H9 (cell line): ENCODE measurements around the gene TMF1. TPM values are rescaled to one million over a fixed set of nuclear protein-coding genes. Genes with fewer than 3 reads are reported as not detected.

Experiments
- DNase-seq: peaks from one replicate; pipeline ENCODE4 v3.0.0-alpha.2; 2017
- H2AFZ ChIP-seq: one replicate; pipeline ENCODE4 v1.6.1; 2013; ENCODE audit warnings: mild to moderate bottlenecking, low read length, control low read depth, moderate library complexity
- H2AK5ac ChIP-seq: 2 replicates; pipeline ENCODE4 v1.6.1; 2013; ENCODE audit warnings: low read length, control low read depth, mixed read lengths; ENCODE audit not compliant: insufficient read length
- H2BK120ac ChIP-seq: one replicate; pipeline ENCODE4 v1.6.1; 2013; ENCODE audit warnings: low read depth, mild to moderate bottlenecking, low read length, control low read depth, inconsistent platforms; ENCODE audit not compliant: poor library complexity, severe bottlenecking
- H2BK12ac ChIP-seq: 2 replicates; pipeline ENCODE4 v1.6.1; 2013; ENCODE audit warnings: low read length, control low read depth, mixed read lengths, low read depth; ENCODE audit not compliant: insufficient read length
- H2BK15ac ChIP-seq: 2 replicates; pipeline ENCODE4 v1.6.1; 2013; ENCODE audit warnings: low read depth, low read length, control low read depth
- H2BK20ac ChIP-seq: one replicate; pipeline ENCODE4 v1.6.1; 2013; ENCODE audit warnings: low read depth, mild to moderate bottlenecking, low read length, control low read depth, inconsistent platforms; ENCODE audit not compliant: poor library complexity, severe bottlenecking
- H2BK5ac ChIP-seq: 2 replicates; pipeline ENCODE4 v1.6.1; 2013; ENCODE audit warnings: low read length, control low read depth, mixed read lengths; ENCODE audit not compliant: insufficient read length
- H3K14ac ChIP-seq: 2 replicates; pipeline ENCODE4 v1.6.1; 2013; ENCODE audit warnings: low read length, control low read depth; ENCODE audit not compliant: insufficient read depth
- H3K18ac ChIP-seq: 2 replicates; pipeline ENCODE4 v1.6.1; 2013; ENCODE audit warnings: low read depth, mild to moderate bottlenecking, mixed read lengths, low read length, control low read depth; ENCODE audit not compliant: insufficient read length
- H3K23ac ChIP-seq: 2 replicates; pipeline ENCODE4 v1.6.1; 2013; ENCODE audit warnings: low read length, control low read depth, mixed read lengths, low read depth; ENCODE audit not compliant: insufficient read length
- H3K23me2 ChIP-seq: 2 replicates; pipeline ENCODE4 v1.6.1; 2013; ENCODE audit warnings: low read depth, mild to moderate bottlenecking, mixed read lengths, low read length, control low read depth; ENCODE audit not compliant: insufficient read length, poor library complexity, severe bottlenecking
- H3K27ac ChIP-seq: 2 replicates; pipeline ENCODE4 v1.5.1; 2013; ENCODE audit warnings: low read length, control low read depth, mixed read lengths, low read depth; ENCODE audit not compliant: insufficient read length
- H3K27me3 ChIP-seq: 2 replicates; pipeline ENCODE4 v1.6.1; 2013; ENCODE audit warnings: low read length, control low read depth, inconsistent platforms; ENCODE audit not compliant: insufficient read depth
- H3K4ac ChIP-seq: 2 replicates; pipeline ENCODE4 v1.6.1; 2013; ENCODE audit warnings: low read depth, mild to moderate bottlenecking, control low read depth, inconsistent platforms, low read length, moderate library complexity
- H3K4me1 ChIP-seq: 2 replicates; pipeline ENCODE4 v1.6.1; 2013; ENCODE audit warnings: low read length, control low read depth, inconsistent platforms; ENCODE audit not compliant: insufficient read depth
- H3K4me2 ChIP-seq: 2 replicates; pipeline ENCODE4 v1.6.1; 2013; ENCODE audit warnings: low read length, control low read depth, mixed read lengths; ENCODE audit not compliant: insufficient read length, insufficient read depth
- H3K56ac ChIP-seq: 2 replicates; pipeline ENCODE4 v1.6.1; 2013; ENCODE audit warnings: low read depth, mild to moderate bottlenecking, mixed read lengths, low read length, control low read depth; ENCODE audit not compliant: insufficient read length
- H3K79me1 ChIP-seq: 2 replicates; pipeline ENCODE4 v1.6.1; 2013; ENCODE audit warnings: low read depth, mild to moderate bottlenecking, moderate library complexity, low read length, control low read depth, inconsistent platforms; ENCODE audit not compliant: insufficient read depth, poor library complexity, severe bottlenecking
- H3K79me2 ChIP-seq: 2 replicates; pipeline ENCODE4 v1.6.1; 2013; ENCODE audit warnings: low read length, control low read depth, inconsistent platforms; ENCODE audit not compliant: insufficient read depth
- H3K9ac ChIP-seq: 2 replicates; pipeline ENCODE4 v1.6.1; 2013; ENCODE audit warnings: low read length, control low read depth, mixed read lengths; ENCODE audit not compliant: insufficient read length; ENCODE audit errors: extremely low read depth
- H3K9me3 ChIP-seq: one replicate; pipeline ENCODE4 v1.6.1; 2013; ENCODE audit warnings: low read depth, low read length, inconsistent platforms; ENCODE audit not compliant: control insufficient read depth
- H3T11ph ChIP-seq: one replicate; pipeline ENCODE4 v1.6.1; 2013; ENCODE audit warnings: mild to moderate bottlenecking, low read length, control low read depth, inconsistent platforms
- H4K20me1 ChIP-seq: one replicate; pipeline ENCODE4 v1.6.1; 2013; ENCODE audit not compliant: control insufficient read depth, insufficient read length, insufficient read depth
- H4K5ac ChIP-seq: 2 replicates; pipeline ENCODE4 v1.6.1; 2013; ENCODE audit warnings: low read depth, mild to moderate bottlenecking, mixed read lengths, low read length, control low read depth; ENCODE audit not compliant: insufficient read length
- H4K8ac ChIP-seq: replicated peaks from 2 replicates; pipeline ENCODE4 v1.6.1; 2013; ENCODE audit warnings: low read length, control low read depth, mixed read lengths, low read depth; ENCODE audit not compliant: insufficient read length
- H4K91ac ChIP-seq: 2 replicates; pipeline ENCODE4 v1.6.1; 2013; ENCODE audit warnings: low read depth, mild to moderate bottlenecking, moderate library complexity, mixed read lengths, low read length, control low read depth; ENCODE audit not compliant: insufficient read length
- H3K27ac Mint-ChIP-seq, 3 experiments: 2 replicates in 2 of 3; 3 replicates in 1 of 3; pipeline ENCODE4 v1.8.0; 2020 to 2021; ENCODE audit warnings: mixed read lengths in 3 of 3, mild to moderate bottlenecking in 1 of 3, moderate library complexity in 1 of 3
- H3K27me3 Mint-ChIP-seq: 2 replicates; pipeline ENCODE4 v1.8.0; 2021; ENCODE audit warnings: low read depth, mild to moderate bottlenecking, moderate library complexity, mixed read lengths
- H3K36me3 Mint-ChIP-seq, 3 experiments: 2 replicates in 2 of 3; 3 replicates in 1 of 3; pipeline ENCODE4 v1.8.0; 2020 to 2021; ENCODE audit warnings: low read depth in 3 of 3, mixed read lengths in 3 of 3; ENCODE audit not compliant: insufficient read depth in 1 of 3
- H3K4me1 Mint-ChIP-seq, 2 experiments: 2 replicates each; pipeline ENCODE4 v1.8.0; 2020; ENCODE audit warnings: mixed read lengths in 2 of 2
- H3K4me3 Mint-ChIP-seq, 2 experiments: 2 replicates in 1 of 2; 3 replicates in 1 of 2; pipeline ENCODE4 v1.8.0; 2020 to 2021; ENCODE audit warnings: mild to moderate bottlenecking in 2 of 2, mixed read lengths in 2 of 2, moderate library complexity in 1 of 2
- H3K9me3 Mint-ChIP-seq, 2 experiments: 2 replicates in 1 of 2; 3 replicates in 1 of 2; pipeline ENCODE4 v1.8.0; 2020; ENCODE audit warnings: mild to moderate bottlenecking in 2 of 2, mixed read lengths in 2 of 2, moderate library complexity in 1 of 2
- CTCF ChIP-seq: fragments of 200-600 bp; sonication (generic); conservative IDR thresholded peaks from 3 replicates; pipeline ENCODE4 v1.8.0; 2021; ENCODE audit warnings: antibody characterized with exemption, mild to moderate bottlenecking
- WGBS: extraction: QIAGEN DNeasy Blood & Tissue Kit; methylation state at CpG from one replicate; pipeline ENCODE4 v1.1.7; 2013; ENCODE audit warnings: missing lambda C conversion rate, low lambda C conversion rate, mixed read lengths; ENCODE audit not compliant: insufficient read length; ENCODE audit errors: extremely low coverage; 5-methylcytosine and 5-hydroxymethylcytosine counted together
- total RNA-seq: library from RNA; stranded (reverse); gene quantifications from 2 replicates; pipeline ENCODE4 v1.2.1, GENCODE V29; 2021

The TMF1 gene
- total RNA-seq, 1 experiment from 2014 or later: 21.9 TPM

DNA sequence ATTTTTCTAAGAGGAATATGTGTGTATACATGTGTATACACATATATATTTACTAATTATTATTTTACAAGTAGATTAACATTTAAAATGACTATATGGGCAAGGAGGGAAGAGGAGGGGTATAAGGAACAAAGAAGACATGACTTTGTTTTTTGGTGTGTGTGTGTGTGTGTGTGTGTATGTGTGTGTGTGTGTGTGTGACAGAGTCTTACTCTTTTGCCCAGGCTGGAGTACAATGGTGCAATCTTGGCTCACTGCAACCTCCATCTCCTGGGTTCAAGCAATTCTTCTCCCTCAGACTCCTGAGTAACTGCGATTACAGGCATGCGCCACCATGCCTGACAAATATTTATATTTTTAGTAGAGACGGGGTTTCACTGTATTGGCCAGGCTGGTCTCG is 36.0 kb downstream of the TMF1 start:
- peaks cover 5% of the 10 kb centered on the region; the same call in 1 of the 2 replicates for H3K4me1 ChIP-seq

More for the DNA sequence above, 36.0 kb downstream of the TMF1 start:
- no peak overlapping the region for H4K5ac ChIP-seq
- H4K20me1 ChIP-seq: no peaks in the 10 kb centered on the region
- no peaks in the 10 kb centered on the region for H3K27me3 Mint-ChIP-seq
- DNase-seq: no peak
- no peak overlapping the region for H2BK12ac ChIP-seq
- H3K36me3 Mint-ChIP-seq: peaks cover 4 to 6% (median 5%) of the 10 kb centered on the region in 3 experiments; a peak in 5 of 7 replicates
- H3K23ac ChIP-seq: no peak overlapping the region
- H2BK15ac ChIP-seq: no peak overlapping the region
- no peak for TF ChIP-seq CTCF
- no peaks in the 10 kb centered on the region for H3K27me3 ChIP-seq
- H3K9ac ChIP-seq: no peak overlapping the region
- peaks cover 28 to 29% of the 10 kb centered on the region in 2 experiments for H3K4me1 Mint-ChIP-seq
- H3K23me2 ChIP-seq: peaks cover 4% of the 10 kb centered on the region
- H2BK120ac ChIP-seq: no peak overlapping the region
- no peak overlapping the region for H3K4ac ChIP-seq
- no peak overlapping the region for H2AFZ ChIP-seq
- H2AK5ac ChIP-seq: no peak overlapping the region
- H3K9me3 ChIP-seq: no peaks in the 10 kb centered on the region
- no peak overlapping the region for H3K18ac ChIP-seq
- no peak overlapping the region for H2BK5ac ChIP-seq
- no peak overlapping the region for H3K14ac ChIP-seq
- WGBS: no CpG with 5 or more reads among the region's 4 CpGs
- H3K27ac Mint-ChIP-seq: no peak overlapping the region
- H4K91ac ChIP-seq: no peak overlapping the region
- no peak overlapping the region for H3K4me3 Mint-ChIP-seq
- H3K79me2 ChIP-seq: no peaks in the 10 kb centered on the region
- no peaks in the 10 kb centered on the region for H3K79me1 ChIP-seq
- no peak overlapping the region for H2BK20ac ChIP-seq
- no peak overlapping the region for H3K56ac ChIP-seq
- H3T11ph ChIP-seq: no peak overlapping the region
- H3K27ac ChIP-seq: no peak overlapping the region
- 0 out of 5 replicates have a peak, but pooled peaks cover 0 to 3% of the 10 kb centered on the region in 2 experiments for H3K9me3 Mint-ChIP-seq
- no peak overlapping the region for H3K4me2 ChIP-seq
- H4K8ac ChIP-seq: no peak overlapping the region
